ENCODE data around the gene ERCC8.
"Not testable (repeated sequence)": the region's sequence is repeated elsewhere in the genome, so short reads cannot be mapped to it uniquely, and the experiment has no call there.

The ERCC8 gene

DNA sequence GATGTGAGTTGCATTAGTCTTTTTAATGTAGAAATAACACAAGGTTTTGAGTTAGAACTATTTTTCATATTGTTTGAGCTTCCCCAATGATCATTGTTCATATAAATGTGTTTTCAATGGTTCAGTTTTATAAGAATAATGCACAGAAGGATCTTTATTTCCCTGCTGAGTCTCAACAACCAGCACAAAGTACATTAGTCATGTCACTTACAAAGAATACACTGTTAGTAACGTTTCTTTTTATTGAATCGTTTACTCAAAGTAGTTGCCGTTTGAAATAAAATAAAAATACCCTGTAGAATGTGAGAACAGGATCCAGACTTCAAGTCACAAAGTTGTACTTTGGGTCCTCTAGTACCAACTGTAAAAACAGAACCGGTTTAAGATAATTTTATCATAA, 41.5 kb downstream of the ERCC8 start:
- no peak for DNase-seq

- no peak for DNase-seq
These were observed 47.9 kb downstream of the ERCC8 start for GRCh38 chr5:60896991-60897390.

DNA sequence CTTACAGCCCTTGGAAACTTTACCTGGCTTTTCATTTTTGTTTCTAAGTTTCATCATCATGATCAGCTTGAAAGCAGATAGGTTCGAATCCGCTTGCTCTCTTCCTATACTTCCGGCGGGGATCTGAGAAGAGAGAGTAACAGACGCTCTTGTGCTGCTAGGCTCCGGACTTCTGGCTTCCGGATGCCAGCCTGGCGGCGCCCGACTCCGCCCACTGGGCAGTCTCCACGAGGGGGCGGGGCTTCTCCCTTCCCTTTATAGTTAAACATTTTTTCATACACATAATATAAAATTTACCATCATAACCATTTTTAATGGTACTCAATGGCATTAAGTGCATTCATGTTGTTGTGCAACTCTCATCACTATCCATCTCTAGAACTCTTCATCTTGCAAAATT, 51.3 kb downstream of the ERCC8 start:
- no peak for DNase-seq

DNA sequence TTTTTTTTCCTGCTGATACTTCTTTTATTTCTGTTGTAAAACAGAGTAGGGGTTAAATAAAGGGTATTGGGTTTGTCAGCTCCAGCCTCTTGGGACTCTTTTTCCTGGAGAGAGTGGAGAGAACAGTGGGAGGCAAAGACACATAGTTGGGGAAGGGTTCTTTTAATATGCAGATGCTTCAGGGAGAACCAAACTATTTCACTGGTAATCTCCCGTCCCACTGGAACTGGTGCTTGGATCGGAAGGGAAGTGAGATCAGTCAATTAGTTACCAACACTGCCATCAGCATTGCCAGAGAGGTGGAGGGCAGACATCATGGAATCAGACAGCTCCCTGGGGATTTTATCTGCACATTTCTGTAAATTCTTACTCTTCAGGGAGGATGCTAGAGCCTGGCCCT, 53.2 kb downstream of the ERCC8 start:
- no peak for DNase-seq

DNA sequence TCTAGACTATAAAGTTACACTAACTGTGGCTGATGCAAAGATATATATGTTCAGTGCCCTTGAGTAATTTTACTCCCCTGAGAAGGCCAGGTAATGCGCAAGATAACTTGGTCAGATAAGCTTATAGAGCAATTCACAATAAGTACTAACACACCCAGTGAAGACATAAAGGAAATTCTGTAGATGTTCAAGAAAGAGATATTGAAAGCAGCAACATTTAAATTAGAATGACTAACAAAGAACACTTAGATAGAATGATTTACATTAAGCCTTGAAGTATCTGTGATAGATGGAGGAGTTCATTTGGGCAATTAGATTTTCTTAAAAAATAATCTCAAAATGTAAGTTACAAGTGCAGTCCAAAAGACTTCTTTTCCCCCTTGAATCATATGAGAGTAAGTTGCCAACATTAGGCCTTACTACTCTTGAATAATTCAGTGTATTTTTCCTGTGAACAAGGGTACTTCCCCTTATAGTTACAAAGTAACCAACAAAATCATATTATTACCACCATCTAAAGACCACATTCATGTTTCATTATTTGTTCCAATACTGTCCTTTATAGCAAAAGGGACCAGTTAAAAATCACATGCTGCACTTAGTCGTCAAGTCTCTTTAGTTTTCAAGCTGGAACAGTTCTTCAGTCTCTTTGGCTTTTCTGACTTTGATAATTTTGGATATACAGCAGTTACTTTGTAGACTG, 56.4 kb downstream of the ERCC8 start:
- no peak for DNase-seq

GRCh38 chr5:60887746-60888145, 57.1 kb downstream of the ERCC8 start:
- DNase-seq, result no peak

GRCh38 chr5:60887096-60887495, 57.8 kb downstream of the ERCC8 start:
- DNase-seq, result no peak

GRCh38 chr5:60886158-60886557, 58.7 kb downstream of the ERCC8 start:
- no peak for DNase-seq

DNA sequence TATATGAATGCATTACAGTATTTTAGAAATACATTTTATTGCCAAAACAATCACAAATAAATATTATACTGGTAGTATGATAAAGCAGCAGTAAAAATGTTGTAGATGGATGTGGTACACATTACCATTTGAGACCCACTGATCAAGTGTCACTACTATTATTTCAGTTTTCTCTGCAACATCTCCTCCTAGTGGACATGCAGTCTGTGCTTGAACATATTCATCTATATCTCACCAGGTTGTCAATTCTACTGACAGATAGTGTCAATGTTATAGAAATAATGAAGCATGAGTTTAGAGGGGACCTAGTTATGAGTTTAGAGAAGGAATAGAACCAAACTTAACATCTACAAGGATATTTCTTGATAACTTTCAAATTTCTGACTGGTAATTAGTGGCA, 61.6 kb downstream of the ERCC8 start:
- peak; percentile 26 for DNase-seq

- no peak for DNase-seq
These were observed 72.0 kb downstream of the ERCC8 start for GRCh38 chr5:60872892-60873291.

GRCh38 chr5:60870857-60871256, 74.0 kb downstream of the ERCC8 start:
- DNase-seq, result no peak

DNA sequence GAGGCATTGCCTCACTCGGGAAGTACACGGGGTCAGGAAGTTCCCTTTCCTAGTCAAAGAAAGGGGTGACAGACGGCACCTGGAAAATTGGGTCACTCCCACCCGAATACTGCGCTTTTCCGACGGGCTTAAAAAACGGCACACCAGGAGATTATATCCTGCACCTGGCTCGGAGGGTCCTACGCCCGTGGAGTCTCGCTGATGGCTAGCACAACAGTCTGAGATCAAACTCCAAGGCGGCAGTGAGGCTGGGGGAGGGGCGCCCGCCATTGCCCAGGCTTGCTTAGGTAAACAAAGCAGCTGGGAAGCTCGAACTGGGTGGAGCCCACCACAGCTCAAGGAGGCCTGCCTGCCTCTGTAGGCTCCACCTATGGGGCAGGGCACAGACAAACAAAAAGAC, 84.3 kb downstream of the ERCC8 start:
- not testable (repeated sequence) for DNase-seq

DNA sequence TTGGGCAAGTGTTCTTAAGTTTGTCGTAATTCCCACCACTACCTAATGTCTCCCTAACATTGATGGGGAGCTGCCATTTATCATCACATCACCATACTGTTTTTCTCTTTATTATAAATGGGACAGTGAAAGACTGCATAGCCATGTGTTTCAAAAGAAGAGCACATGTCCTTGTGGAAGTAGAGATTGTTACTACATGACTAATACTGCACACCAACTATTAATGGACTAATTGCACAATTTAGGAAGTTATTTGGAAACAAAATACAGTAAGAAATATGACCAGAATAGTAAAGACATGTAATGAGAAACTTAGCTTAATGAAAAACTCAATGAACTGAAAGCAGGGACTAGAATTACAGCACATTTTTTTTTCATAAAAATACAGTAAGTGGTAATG, 88.8 kb downstream of the ERCC8 start:
- no peak for DNase-seq

DNA sequence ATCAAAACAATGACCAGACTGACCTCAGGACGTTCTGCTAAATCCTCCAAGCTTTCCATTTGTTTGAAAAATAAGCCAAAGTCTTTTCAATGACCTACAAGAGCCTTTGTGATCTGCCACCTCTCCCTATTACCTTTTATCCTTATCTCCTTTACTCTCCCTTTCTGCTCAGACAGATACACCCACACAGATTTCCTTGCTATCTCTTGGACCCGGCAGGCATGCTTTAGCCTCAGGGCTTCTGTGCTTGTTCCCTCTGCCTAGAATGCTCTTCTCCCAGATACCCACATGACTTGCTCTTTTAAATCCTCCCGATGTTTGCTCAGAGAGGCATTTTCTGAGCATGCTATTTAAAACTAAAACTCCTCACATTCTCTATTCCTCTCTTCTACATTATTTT, 91.9 kb downstream of the ERCC8 start:
- no peak for DNase-seq

DNA sequence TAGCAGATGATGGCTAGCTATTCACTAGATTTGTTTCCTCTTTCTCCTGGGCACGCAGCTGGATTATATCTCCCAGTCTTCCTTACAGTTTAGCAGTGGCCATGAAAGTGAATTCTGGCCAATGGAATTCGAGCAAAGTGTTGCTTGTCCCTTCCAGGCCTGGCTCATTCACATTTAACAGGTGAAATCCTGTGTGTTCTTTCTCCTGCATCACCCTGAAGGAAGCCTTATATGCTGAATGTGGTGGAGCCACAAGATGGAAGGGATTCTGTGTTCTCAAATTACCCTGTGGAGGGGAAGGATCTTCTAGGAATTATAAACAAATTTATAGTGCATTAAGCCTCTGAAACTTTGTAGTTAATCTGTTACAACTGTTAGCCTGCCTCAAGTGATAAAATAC, 92.6 kb downstream of the ERCC8 start:
- no peak for DNase-seq

- DNase-seq, result no peak
These were observed 93.2 kb downstream of the ERCC8 start for GRCh38 chr5:60851626-60852025.

DNA sequence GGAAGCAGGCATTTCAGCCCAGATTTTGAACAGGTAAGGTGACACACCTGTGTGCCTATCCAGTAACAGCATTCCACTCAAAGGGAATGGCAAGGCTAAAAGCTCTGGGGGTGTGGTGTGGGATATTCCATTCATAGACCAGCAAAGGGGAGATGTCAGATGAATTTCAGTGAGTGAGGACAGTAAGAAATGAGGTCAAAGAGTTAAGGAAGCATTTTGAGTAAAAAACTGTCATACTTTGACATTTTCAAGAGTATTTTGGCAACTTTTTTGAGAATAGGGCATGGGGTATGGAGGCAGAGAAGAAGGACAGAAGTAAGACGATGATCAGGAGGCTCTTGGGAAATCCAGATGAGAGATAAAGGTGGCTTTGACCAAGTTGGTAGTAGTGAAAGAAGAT, 98.6 kb downstream of the ERCC8 start:
- DNase-seq, result no peak

DNA sequence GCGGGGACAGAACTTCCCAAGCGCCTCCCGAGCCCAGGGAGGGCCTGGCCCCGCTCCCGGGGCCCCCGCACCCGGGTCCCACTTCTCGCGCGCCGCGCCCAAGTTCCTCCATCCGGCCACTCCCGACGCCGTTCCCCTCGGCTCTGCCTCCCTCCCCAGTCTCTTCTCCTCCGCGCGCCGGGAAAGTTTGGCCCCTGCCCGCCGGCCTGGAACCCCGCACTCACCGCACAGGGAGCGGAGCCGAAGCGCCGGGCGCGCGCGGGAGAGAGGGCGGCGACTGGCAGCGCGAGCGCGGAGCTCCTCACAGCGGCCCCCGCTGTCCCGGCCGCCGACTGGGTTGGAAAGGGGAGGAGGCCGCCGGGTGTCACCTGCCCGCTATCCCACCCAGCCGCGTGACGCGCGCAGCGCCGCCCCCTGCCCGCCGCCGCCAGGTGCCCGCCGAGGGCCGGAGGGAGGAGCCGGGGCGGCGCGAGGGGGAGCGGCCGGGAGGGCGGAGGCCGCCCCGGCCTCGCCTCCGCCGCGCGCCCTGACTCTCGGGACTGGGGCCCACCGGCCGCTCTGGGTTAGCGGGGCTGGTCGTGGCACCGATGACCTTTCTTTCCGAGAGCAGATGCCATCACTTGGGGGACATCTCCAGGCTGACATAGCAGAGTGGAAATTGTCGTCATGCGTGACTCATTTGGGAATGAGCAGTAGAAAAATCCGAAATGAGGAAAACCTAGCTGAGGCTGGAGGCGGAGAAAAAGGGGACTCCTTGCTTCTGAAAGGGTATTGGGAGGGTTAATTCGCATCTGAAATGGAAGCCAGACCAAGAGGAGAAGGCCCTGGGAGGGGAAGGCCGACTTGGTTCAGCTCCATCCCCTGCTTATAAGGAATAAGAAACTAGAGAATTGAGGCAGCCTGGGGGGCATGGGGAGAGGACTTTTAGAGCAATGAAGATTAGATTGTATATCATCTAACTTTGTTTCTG, 100.6 kb downstream of the ERCC8 start, which contains the start of gene ELOVL7:
TSS of gene ELOVL7 (minus strand) at position 334 of the 970 bp plus-strand sequence. CDS start 56,872 bp downstream, outside the sequence.
- DNase-seq, result peak; percentile 76

DNA sequence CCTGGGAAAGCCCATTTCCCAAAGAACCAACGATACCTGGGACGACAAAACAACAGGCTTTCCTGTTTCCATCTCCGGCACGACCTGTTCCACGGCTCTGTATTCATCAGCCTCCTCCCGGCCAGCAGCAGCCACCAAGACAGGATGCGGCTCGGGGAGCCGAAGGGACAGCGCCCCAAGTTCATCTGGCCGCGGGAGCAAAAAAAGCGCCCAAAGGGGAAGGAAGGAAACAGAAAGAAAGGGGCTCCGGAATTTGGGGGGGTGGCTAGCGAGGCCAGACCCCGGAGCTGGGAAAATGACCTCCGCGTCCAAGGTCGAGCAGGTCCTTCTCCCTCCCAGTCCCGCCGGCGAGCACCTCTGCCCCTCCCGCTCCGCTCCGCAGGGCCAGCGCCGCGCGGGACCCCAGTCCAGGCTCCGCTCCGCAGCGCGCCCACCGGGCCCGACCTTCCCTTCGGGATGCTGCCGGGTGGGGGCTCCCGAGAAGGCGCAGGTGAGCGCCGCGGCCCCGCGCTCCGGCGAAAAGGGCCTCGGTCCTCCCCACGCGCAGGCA, 101.4 kb downstream of the ERCC8 start:
- peak; percentile 37 for DNase-seq

- DNase-seq, result peak; percentile 28
These were observed 101.9 kb downstream of the ERCC8 start for GRCh38 chr5:60842871-60843385.

GRCh38 chr5:60841361-60841760, 103.5 kb downstream of the ERCC8 start:
- no peak for DNase-seq

- DNase-seq, result no peak
These were observed 108.7 kb downstream of the ERCC8 start for GRCh38 chr5:60836131-60836530.

DNA sequence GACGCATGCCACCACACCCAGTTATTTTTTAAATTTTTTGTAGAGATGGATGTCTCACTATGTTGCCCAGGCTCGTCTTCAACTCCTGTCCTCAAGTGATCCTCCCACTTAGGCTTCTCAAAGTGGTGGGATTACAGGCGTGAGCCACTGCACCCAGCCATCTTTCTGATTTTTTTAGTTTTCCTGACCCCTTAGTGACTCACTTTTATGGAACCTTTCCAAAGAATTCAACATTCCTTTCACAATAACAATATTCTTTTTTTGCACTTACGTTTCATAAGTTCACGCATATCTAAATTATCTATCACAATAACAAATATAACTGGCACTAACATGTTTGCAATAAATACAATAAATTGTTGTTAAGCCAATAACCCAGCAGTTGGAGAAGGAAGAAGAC, 109.3 kb downstream of the ERCC8 start:
- no peak for DNase-seq

GRCh38 chr5:60833520-60833919, 111.3 kb downstream of the ERCC8 start:
- DNase-seq, result no peak

Data from 8988T (cell line).